ENCODE measurements around the gene CACNA2D1. TPM values are rescaled to one million over a fixed set of nuclear protein-coding genes. Genes with fewer than 3 reads are reported as not detected.

The CACNA2D1 gene
- total RNA-seq, 2 experiments from 2014 or later, result not detected

DNA sequence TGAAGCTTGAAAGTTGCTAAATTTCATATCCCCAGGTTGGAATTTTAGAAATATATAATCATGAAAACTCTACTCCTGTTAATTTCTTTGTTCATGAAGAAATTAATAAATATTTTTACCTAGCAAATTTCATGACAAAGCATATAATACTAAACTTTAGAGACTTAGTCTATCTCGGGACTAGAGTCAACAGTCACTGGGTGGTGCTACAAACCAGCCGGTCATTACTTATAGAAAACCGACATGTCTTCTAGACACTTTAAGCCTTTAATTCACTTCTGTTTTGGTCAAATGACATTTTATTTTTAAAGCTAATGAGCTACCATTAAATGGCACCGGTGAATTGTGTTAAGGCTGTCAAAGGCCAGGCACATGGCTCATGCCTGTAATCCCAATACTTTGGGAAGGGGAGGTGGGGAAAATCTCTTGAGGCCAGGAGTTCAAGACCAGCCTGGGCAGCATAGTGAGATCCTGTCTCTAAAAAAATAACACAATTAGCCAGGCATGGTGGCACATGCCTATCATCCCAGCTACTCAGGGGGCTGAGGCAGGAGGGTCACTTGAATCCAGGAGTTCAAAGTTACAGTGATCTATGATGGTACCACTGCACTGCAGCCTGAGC, 270.1 kb downstream of the CACNA2D1 start:
- intact Hi-C loops (cut with micrococcal nuclease), result no loop called here
- Mint-ChIP-seq H3K4me3 (no peak overlapping the region), H3K9me3 (no peaks in the 10 kb centered on the region), H3K36me3 (ENCODE audit: low read depth) (no peaks in the 10 kb centered on the region), H3K4me1 (ENCODE audit: low read depth) (no peaks in the 10 kb centered on the region), H3K27ac (no peak overlapping the region), H3K27me3 (ENCODE audit: low read depth) (no peaks in the 10 kb centered on the region)
- CTCF ChIA-PET, result no interaction called here
- DNase-seq, result no peak

DNA sequence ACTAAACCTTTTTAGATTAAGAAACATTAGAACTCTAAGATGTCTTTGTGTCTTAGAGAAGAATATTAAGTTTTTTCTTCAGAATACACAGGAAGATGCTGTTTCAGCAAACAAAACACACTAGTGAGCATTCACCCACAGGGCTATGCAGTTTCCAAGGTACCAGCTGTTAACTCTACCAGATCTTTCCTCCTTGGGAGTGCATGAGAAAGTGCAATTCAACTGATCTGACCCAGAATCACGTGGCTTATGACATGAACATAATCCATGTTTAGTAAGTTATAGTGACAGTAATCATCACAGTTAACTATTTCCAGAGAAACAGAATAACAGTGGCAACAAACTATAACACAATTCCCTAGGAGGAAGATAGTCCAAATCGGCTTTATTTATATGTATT, 270.7 kb downstream of the CACNA2D1 start:
- intact Hi-C loops (cut with micrococcal nuclease), result no loop called here
- no peak for DNase-seq
- Mint-ChIP-seq H3K36me3 (ENCODE audit: low read depth) (no peaks in the 10 kb centered on the region), H3K4me1 (ENCODE audit: low read depth) (no peaks in the 10 kb centered on the region), H3K27me3 (ENCODE audit: low read depth) (no peaks in the 10 kb centered on the region), H3K9me3 (no peaks in the 10 kb centered on the region), H3K27ac (no peak overlapping the region), H3K4me3 (no peak overlapping the region)
- CTCF ChIA-PET, result no interaction called here

DNA sequence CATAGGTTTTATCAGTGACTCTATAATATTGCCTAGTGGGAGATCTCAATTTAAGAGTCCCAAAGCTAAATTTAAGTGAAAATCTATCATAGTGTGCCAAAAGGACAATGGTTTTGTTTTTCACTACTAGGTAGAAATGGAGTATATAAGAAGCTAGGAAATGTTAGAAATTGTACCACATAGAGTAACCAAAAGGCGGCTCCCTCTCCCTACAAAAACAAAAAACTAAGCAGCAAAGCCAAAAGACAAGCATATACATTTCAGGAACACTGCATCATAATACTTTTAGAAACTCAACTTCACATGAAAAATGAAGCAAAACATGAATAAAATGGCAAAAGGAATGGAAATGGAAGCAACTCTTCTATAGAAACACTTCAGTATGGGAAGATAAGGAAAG, 271.6 kb downstream of the CACNA2D1 start:
- Mint-ChIP-seq H3K27me3 (ENCODE audit: low read depth) (no peaks in the 10 kb centered on the region), H3K36me3 (ENCODE audit: low read depth) (no peaks in the 10 kb centered on the region), H3K27ac (no peak overlapping the region), H3K4me3 (no peak overlapping the region), H3K9me3 (no peaks in the 10 kb centered on the region), H3K4me1 (ENCODE audit: low read depth) (no peaks in the 10 kb centered on the region)
- CTCF ChIA-PET, result no interaction called here
- intact Hi-C loops (cut with micrococcal nuclease), result no loop called here
- no peak for DNase-seq

DNA sequence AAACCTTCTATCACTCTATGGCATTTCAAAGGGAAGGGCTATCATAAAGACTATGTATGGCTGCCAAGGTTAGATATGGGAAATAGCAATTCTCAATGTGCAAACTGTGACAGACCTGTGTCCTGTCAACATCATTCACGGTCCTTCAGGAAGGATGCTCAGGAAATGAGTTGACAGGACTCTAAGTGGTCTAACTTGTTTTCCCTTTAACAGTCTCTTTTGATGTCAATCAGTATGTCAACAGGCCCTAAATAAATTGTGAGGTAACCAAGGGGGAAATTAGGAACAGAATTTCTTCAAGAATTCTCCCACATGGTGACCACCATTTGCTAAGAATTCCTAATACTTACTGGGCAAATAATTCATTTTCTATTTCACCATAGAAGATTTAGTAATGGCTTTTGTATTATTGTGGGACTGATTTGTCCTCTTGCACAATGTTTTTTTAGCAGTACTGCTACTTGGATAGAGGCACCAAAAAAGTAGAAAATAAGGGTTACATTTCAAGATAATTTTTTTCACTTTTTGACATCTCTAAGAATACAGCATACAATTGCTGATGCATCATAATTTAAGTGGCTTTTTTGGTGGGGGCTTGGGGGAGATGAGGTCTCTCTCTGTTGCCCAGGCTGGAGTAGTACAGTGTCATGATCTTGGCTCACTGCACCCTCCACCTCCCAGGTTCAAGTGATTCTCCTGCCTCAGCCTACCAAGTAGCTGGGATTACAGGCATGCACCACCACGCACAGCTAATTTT, 275.8 kb downstream of the CACNA2D1 start:
- intact Hi-C loops (cut with micrococcal nuclease), result no loop called here
- Mint-ChIP-seq H3K27me3 (ENCODE audit: low read depth) (no peaks in the 10 kb centered on the region), H3K36me3 (ENCODE audit: low read depth) (no peaks in the 10 kb centered on the region), H3K27ac (no peak overlapping the region), H3K4me3 (no peak overlapping the region), H3K9me3 (no peaks in the 10 kb centered on the region), H3K4me1 (ENCODE audit: low read depth) (no peaks in the 10 kb centered on the region)
- DNase-seq, result no peak
- CTCF ChIA-PET, result no interaction called here

DNA sequence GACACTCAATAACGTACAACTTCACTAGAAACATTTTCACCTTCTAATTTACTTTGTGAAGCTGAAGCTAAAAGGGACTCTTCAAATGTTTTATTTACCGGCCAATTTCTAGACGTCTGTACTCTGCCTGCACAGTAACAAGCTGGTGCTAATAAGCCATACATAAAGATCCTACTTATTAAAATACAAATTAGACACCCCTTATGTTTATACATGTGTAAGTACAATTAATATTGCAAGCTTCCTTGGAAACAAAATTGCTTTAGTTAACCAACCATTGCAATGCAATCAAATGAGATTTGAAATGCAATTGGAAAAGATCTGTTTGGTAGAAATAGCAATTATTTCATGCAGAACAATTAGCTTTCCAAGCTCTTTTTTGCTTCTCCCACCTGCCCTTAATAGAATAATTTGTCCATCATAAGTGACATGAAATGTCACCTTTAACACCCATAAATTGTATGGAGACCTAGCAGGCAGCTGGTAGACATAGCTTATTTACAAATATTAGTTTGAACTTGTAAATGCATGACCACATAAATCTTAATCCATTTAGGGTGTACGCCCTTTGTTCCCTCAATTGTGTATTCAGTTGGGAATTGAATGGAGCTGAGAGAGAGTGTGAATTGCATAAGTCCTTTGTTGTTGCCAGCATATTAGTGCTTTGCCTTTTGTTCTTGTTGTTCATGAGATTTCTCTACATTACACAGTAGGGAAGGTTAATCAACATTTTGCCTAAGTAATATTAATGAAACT, 277.1 kb downstream of the CACNA2D1 start:
- H3K36me3 Mint-ChIP-seq (ENCODE audit: low read depth), result no peaks in the 10 kb centered on the region
- no peaks in the 10 kb centered on the region for H3K4me1 Mint-ChIP-seq (ENCODE audit: low read depth)
- no peaks in the 10 kb centered on the region for H3K27me3 Mint-ChIP-seq (ENCODE audit: low read depth)
- intact Hi-C loops (cut with micrococcal nuclease), result no loop called here
- H3K27ac Mint-ChIP-seq, result no peak overlapping the region
- DNase-seq, result no peak
- CTCF ChIA-PET, result no interaction called here
- H3K4me3 Mint-ChIP-seq, result no peak overlapping the region
- peaks cover 2% of the 10 kb centered on the region for H3K9me3 Mint-ChIP-seq

DNA sequence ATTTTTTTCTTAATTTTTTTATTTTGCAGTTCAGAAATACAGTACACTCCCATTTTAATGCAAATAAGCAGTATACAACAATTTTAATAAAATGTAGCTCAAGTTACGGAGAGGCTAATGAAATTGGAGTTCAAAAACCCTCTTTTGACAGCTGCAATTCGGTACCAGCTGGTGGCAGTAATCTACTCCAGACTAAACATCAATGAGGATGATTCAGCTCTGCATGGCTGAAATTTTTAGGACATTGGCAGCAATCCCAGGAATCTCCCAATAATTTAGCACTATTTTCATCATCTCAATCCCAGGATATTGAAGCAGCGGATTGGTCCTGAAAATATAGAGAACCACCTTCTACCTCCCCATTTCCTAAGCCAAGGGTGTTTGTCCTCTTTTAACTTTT, 278.8 kb downstream of the CACNA2D1 start:
- Mint-ChIP-seq H3K36me3 (ENCODE audit: low read depth) (no peaks in the 10 kb centered on the region), H3K27me3 (ENCODE audit: low read depth) (no peaks in the 10 kb centered on the region), H3K9me3 (peaks cover 4% of the 10 kb centered on the region), H3K4me3 (no peak overlapping the region), H3K4me1 (ENCODE audit: low read depth) (no peaks in the 10 kb centered on the region), H3K27ac (no peak overlapping the region)
- DNase-seq, result no peak
- CTCF ChIA-PET, result no interaction called here
- intact Hi-C loops (cut with micrococcal nuclease), result no loop called here

DNA sequence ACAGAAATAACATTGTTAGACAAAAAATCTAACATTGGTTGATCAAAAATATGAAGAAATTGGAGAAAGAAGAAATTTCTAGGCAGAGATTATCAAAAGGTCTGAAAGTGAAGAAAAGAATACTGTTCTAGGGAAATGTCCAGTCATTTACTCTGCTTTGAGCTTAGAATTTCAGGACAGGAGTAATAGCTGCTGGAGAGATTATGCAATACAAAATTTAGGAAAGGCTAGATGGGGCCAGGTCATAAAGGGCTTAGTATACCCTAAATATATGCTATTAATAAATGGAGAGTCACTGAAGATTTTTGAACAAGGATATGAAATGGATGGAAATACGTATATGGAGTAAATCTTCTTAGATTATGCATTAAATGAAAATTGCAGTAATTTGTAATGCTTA, 279.2 kb downstream of the CACNA2D1 start:
- H3K4me3 Mint-ChIP-seq, result no peak overlapping the region
- no peaks in the 10 kb centered on the region for H3K36me3 Mint-ChIP-seq (ENCODE audit: low read depth)
- intact Hi-C loops (cut with micrococcal nuclease), result no loop called here

DNA sequence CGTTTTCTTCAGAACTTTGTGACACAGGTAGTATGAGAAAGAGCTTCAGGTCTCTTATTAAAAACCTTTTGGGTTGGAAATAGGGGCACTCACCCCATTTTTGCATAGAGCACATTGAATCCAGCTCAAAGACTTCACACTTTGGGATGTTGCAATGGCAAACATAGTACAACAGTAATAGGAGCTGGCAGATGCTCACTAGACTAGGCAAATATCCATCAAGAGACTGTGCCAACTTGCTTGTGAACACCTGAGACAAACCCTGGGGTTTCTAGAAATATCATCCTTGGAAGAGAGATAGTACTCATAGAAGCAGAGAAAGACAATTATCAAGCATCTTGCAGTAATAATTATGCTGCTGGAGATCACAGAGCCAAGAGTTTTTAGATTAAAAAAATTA, 280.0 kb downstream of the CACNA2D1 start:
- intact Hi-C loops (cut with micrococcal nuclease), result no loop called here
- DNase-seq, result no peak
- H3K36me3 Mint-ChIP-seq (ENCODE audit: low read depth), result no peaks in the 10 kb centered on the region
- H3K4me1 Mint-ChIP-seq (ENCODE audit: low read depth), result no peaks in the 10 kb centered on the region
- CTCF ChIA-PET, result no interaction called here
- H3K27ac Mint-ChIP-seq, result no peak overlapping the region
- peaks cover 4% of the 10 kb centered on the region for H3K9me3 Mint-ChIP-seq
- no peak overlapping the region for H3K4me3 Mint-ChIP-seq
- no peaks in the 10 kb centered on the region for H3K27me3 Mint-ChIP-seq (ENCODE audit: low read depth)

More for the DNA sequence above, 279.2 kb downstream of the CACNA2D1 start:
- CTCF ChIA-PET, result no interaction called here
- Mint-ChIP-seq H3K27ac (no peak overlapping the region), H3K27me3 (ENCODE audit: low read depth) (no peaks in the 10 kb centered on the region), H3K4me1 (ENCODE audit: low read depth) (no peaks in the 10 kb centered on the region), H3K9me3 (peaks cover 4% of the 10 kb centered on the region)
- DNase-seq, result no peak

DNA sequence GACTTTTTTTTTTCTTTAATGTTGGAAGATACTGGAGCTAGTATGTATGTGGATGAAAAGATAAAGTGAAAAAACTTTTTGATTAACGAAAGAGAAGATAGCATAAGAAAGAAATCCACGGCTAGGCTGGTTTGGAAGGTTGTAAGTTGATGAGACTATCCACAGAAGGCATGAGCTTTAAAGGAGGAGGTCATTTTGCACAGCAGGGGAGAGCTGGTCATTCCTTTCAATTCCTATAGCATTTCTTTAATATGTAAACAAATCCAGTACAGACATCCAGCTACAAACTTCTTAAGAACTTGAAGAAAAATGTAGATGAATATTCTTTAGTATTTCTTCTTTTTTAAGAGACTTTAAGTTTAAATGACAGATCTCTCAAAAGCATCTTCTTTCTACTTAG, 281.3 kb downstream of the CACNA2D1 start:
- no peaks in the 10 kb centered on the region for H3K4me1 Mint-ChIP-seq (ENCODE audit: low read depth)
- peaks cover 4% of the 10 kb centered on the region for H3K9me3 Mint-ChIP-seq
- intact Hi-C loops (cut with micrococcal nuclease), result no loop called here
- H3K27ac Mint-ChIP-seq, result no peak overlapping the region
- CTCF ChIA-PET, result no interaction called here
- no peak overlapping the region for H3K4me3 Mint-ChIP-seq
- H3K27me3 Mint-ChIP-seq (ENCODE audit: low read depth), result no peaks in the 10 kb centered on the region
- no peak for DNase-seq
- no peaks in the 10 kb centered on the region for H3K36me3 Mint-ChIP-seq (ENCODE audit: low read depth)

DNA sequence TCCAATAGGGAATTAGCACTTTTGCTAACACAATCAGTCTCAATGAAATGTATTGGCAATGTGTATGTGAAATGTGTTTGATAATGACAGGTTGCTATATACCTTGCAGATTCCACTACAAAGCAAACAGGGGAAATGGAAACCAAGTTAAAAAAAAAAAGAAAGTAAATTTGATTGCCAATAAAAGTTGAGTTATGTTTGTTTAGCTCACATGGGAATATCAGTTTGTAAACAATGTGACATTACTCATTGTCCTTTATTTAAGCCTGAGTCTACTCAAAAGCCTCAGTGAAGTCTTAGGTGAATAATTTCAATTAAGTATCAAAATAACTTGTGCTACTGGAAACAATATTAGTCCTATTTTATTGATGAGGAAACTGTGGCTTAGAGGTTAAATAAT, 285.2 kb downstream of the CACNA2D1 start:
- Mint-ChIP-seq H3K9me3 (peaks cover 4% of the 10 kb centered on the region), H3K4me1 (ENCODE audit: low read depth) (no peaks in the 10 kb centered on the region), H3K36me3 (ENCODE audit: low read depth) (no peaks in the 10 kb centered on the region), H3K27ac (no peak overlapping the region), H3K27me3 (ENCODE audit: low read depth) (no peaks in the 10 kb centered on the region), H3K4me3 (no peak overlapping the region)
- intact Hi-C loops (cut with micrococcal nuclease), result no loop called here
- CTCF ChIA-PET, result interaction anchor here (0.6 kb wide), 1 partner anchor 363 kb away, joined by 5 read pairs; no protein-coding TSS in a partner anchor
- DNase-seq, result no peak

DNA sequence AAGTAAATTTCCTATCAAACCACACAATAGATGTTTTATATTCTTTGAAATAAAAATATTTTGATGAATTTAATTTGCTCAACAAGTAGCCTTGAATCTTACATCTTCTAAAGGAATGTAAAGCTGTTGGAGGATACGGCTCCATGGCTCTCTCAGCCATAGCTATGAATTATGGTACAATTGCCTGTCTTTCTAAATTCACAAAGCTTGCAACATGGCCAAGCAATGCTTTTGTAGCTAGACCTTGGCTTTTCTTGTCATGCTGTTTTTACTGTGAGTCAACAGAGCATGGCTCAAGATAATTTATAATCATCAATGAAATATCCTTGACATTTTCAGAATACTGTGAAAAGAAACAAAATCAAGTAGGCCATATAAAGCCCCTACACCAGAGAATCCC, 286.7 kb downstream of the CACNA2D1 start:
- H3K4me1 Mint-ChIP-seq (ENCODE audit: low read depth), result no peaks in the 10 kb centered on the region
- CTCF ChIA-PET, result no interaction called here
- H3K27me3 Mint-ChIP-seq (ENCODE audit: low read depth), result no peaks in the 10 kb centered on the region
- H3K4me3 Mint-ChIP-seq, result no peak overlapping the region
- no peak overlapping the region for H3K27ac Mint-ChIP-seq
- H3K9me3 Mint-ChIP-seq, result peaks cover 4% of the 10 kb centered on the region
- no peaks in the 10 kb centered on the region for H3K36me3 Mint-ChIP-seq (ENCODE audit: low read depth)
- DNase-seq, result no peak
- intact Hi-C loops (cut with micrococcal nuclease), result no loop called here

DNA sequence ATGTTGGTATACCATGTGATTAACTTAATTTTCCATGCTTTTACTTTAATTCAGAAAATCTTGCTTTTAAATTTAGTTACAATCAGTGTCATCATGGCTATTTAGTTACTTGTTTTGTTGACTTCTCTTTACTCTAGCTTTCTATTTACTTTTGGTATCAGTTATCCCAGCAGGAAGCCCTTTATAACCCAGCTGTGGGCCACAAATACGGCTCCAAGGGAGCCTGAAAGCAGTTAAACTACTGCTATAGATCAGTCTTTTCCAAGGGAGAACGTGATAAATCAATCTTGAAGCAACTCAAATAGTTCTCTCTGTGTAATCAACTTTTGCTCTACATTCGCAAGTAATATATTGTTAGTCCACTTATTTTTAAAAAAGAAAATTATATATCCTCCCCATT, 287.4 kb downstream of the CACNA2D1 start:
- Mint-ChIP-seq H3K4me1 (ENCODE audit: low read depth) (no peaks in the 10 kb centered on the region), H3K4me3 (no peak overlapping the region), H3K9me3 (no peaks in the 10 kb centered on the region), H3K36me3 (ENCODE audit: low read depth) (no peaks in the 10 kb centered on the region), H3K27me3 (ENCODE audit: low read depth) (no peaks in the 10 kb centered on the region), H3K27ac (no peak overlapping the region)
- CTCF ChIA-PET, result no interaction called here
- intact Hi-C loops (cut with micrococcal nuclease), result no loop called here
- DNase-seq, result no peak

DNA sequence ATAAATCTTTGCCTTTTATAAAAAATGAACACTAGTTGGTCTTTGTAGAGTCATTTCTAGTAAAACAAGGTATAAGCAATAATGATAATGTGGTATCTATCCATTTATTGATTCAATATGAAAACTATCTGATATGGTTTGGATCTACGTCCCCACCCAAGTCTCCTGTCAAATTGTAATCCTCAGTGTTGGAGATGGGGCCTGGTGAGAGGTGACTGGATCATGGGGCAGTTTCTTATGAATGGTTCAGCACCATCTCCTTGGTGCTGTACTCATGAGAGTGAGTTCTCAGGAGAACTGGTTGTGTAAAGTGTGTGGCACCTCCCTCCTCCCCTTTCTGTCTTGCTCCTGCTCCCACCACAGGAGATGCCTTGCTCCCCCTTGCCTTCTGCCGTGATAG, 288.8 kb downstream of the CACNA2D1 start:
- no peak overlapping the region for H3K27ac Mint-ChIP-seq
- no peaks in the 10 kb centered on the region for H3K4me1 Mint-ChIP-seq (ENCODE audit: low read depth)
- intact Hi-C loops (cut with micrococcal nuclease), result no loop called here
- CTCF ChIA-PET, result no interaction called here
- H3K9me3 Mint-ChIP-seq, result no peaks in the 10 kb centered on the region
- H3K4me3 Mint-ChIP-seq, result no peak overlapping the region
- H3K36me3 Mint-ChIP-seq (ENCODE audit: low read depth), result no peaks in the 10 kb centered on the region
- no peaks in the 10 kb centered on the region for H3K27me3 Mint-ChIP-seq (ENCODE audit: low read depth)
- DNase-seq, result no peak
